WTC11 (cell line): ENCODE data around the gene TACR2. TPM values are rescaled to one million over a fixed set of nuclear protein-coding genes. Genes with fewer than 3 reads are reported as not detected.
A peak's percentile ranks its signal among the peaks of the same experiment; 100 is the strongest.

Experiments used
- ATAC-seq: fragments of 200-7000 bp; cut with Tn5 transposase; 2 replicates; pipeline ENCODE4 v1.10.0; 2021; ENCODE audit warnings: mild to moderate bottlenecking, moderate library complexity
- CTCF ChIA-PET: fragments of 300-600 bp; sonication (Branson Sonifier 250); formaldehyde crosslinking; loops from one replicate; lab custom pipeline; 2021; ENCODE audit warnings: antibody characterized with exemption; lab: Charles Lee
- POLR2A ChIA-PET: fragments of 350-600 bp; sonication (Branson Sonifier 250); formaldehyde crosslinking; loops from one replicate; lab custom pipeline; 2021; ENCODE audit warnings: antibody characterized with exemption; lab: Charles Lee
- DNase-seq: peaks from one replicate; pipeline ENCODE4 v3.0.0; 2021; ENCODE audit warnings: low spot score
- H3K27ac Mint-ChIP-seq: 2 replicates; pipeline ENCODE4 v1.8.0; 2021; ENCODE audit warnings: mixed read lengths
- H3K27me3 Mint-ChIP-seq: 2 replicates; pipeline ENCODE4 v1.8.0; 2021; ENCODE audit warnings: low read depth, mild to moderate bottlenecking, moderate library complexity, mixed read lengths
- H3K36me3 Mint-ChIP-seq: 2 replicates; pipeline ENCODE4 v1.8.0; 2021; ENCODE audit warnings: mixed read lengths
- H3K4me1 Mint-ChIP-seq: 2 replicates; pipeline ENCODE4 v1.8.0; 2022; ENCODE audit warnings: mixed read lengths
- H3K4me3 Mint-ChIP-seq: 2 replicates; pipeline ENCODE4 v1.8.0; 2021; ENCODE audit warnings: mild to moderate bottlenecking, moderate library complexity, mixed read lengths
- H3K9me3 Mint-ChIP-seq: 2 replicates; pipeline ENCODE4 v1.8.0; 2021; ENCODE audit warnings: mixed read lengths
- ATF2 ChIP-seq: sonication (generic); formaldehyde crosslinking; IDR thresholded peaks from 2 replicates; pipeline ENCODE4 v1.8.1; 2022; ENCODE audit warnings: low read depth, missing genetic modification reagents, borderline replicate concordance
- CREB1 ChIP-seq: sonication (generic); formaldehyde crosslinking; IDR thresholded peaks from 2 replicates; pipeline ENCODE4 v1.8.0; 2023; ENCODE audit warnings: mild to moderate bottlenecking, missing genetic modification reagents
- ERG ChIP-seq: fragments of 250-450 bp; sonication (Bioruptor Pico); IDR thresholded peaks from 2 replicates; pipeline ENCODE4 v1.8.0; 2021; ENCODE audit warnings: mild to moderate bottlenecking
- ETV6 ChIP-seq: sonication (generic); formaldehyde crosslinking; IDR thresholded peaks from 2 replicates; pipeline ENCODE4 v1.8.1; 2022; ENCODE audit warnings: mild to moderate bottlenecking, missing genetic modification reagents
- FOXK1 ChIP-seq: sonication (generic); formaldehyde crosslinking; IDR thresholded peaks from 2 replicates; pipeline ENCODE4 v1.8.0; 2022; ENCODE audit warnings: mild to moderate bottlenecking, moderate library complexity, missing genetic modification reagents
- FOXP1 ChIP-seq: sonication (generic); formaldehyde crosslinking; IDR thresholded peaks from 2 replicates; pipeline ENCODE4 v1.8.0; 2022; ENCODE audit warnings: missing genetic modification reagents, mild to moderate bottlenecking, moderate library complexity, borderline replicate concordance
- IRF1 ChIP-seq: sonication (generic); formaldehyde crosslinking; IDR thresholded peaks from 2 replicates; pipeline ENCODE4 v1.8.0; 2023; ENCODE audit warnings: missing genetic modification reagents
- JUN ChIP-seq: sonication (generic); formaldehyde crosslinking; IDR thresholded peaks from 2 replicates; pipeline ENCODE4 v1.8.0; 2023; ENCODE audit warnings: mild to moderate bottlenecking, missing genetic modification reagents
- NR3C1 ChIP-seq: sonication (generic); formaldehyde crosslinking; conservative IDR thresholded peaks from 2 replicates; pipeline ENCODE4 v1.8.1; 2023; ENCODE audit warnings: low read depth, mild to moderate bottlenecking, missing genetic modification reagents
- PRDM15 ChIP-seq: sonication (generic); formaldehyde crosslinking; IDR thresholded peaks from 2 replicates; pipeline ENCODE4 v1.8.0; 2022; ENCODE audit warnings: missing genetic modification reagents
- RORB ChIP-seq: fragments of 250-450 bp; sonication (Bioruptor Pico); IDR thresholded peaks from 2 replicates; pipeline ENCODE4 v1.9.0; 2021; ENCODE audit warnings: mild to moderate bottlenecking
- SMAD4 ChIP-seq: sonication (generic); formaldehyde crosslinking; IDR thresholded peaks from 2 replicates; pipeline ENCODE4 v1.8.0; 2022; ENCODE audit warnings: mild to moderate bottlenecking, missing genetic modification reagents
- SP1 ChIP-seq: sonication (generic); formaldehyde crosslinking; conservative IDR thresholded peaks from 2 replicates; pipeline ENCODE4 v1.8.1; 2022; ENCODE audit warnings: missing genetic modification reagents
- STAT6 ChIP-seq: sonication (generic); formaldehyde crosslinking; conservative IDR thresholded peaks from 2 replicates; pipeline ENCODE4 v1.8.1; 2023; ENCODE audit warnings: mild to moderate bottlenecking, low read depth, missing genetic modification reagents, moderate library complexity
- ZMAT4 ChIP-seq: fragments of 250-450 bp; sonication (Bioruptor Pico); IDR thresholded peaks from 2 replicates; pipeline ENCODE4 v1.9.0; 2021; ENCODE audit warnings: mild to moderate bottlenecking
- ZNF121 ChIP-seq: sonication (generic); formaldehyde crosslinking; IDR thresholded peaks from 2 replicates; pipeline ENCODE4 v1.8.0; 2023; ENCODE audit warnings: missing genetic modification reagents
- ZNF138 ChIP-seq: sonication (generic); formaldehyde crosslinking; conservative IDR thresholded peaks from 2 replicates; pipeline ENCODE4 v1.8.1; 2022; ENCODE audit warnings: mild to moderate bottlenecking, moderate library complexity, missing genetic modification reagents
- total RNA-seq: library from RNA; stranded (reverse); gene quantifications from 3 replicates; pipeline ENCODE4 v1.2.3, GENCODE V29; 2021

The TACR2 gene
- total RNA-seq, 1 experiment from 2014 or later = 0.20 TPM

- no peaks in the 10 kb centered on the region for H3K27me3 Mint-ChIP-seq
These were observed 42.5 kb downstream of the TACR2 start for GRCh38 chr10:69374242-69374641.

GRCh38 chr10:69372126-69372980 is 44.4 kb downstream of the TACR2 start:
- Mint-ChIP-seq H3K36me3 (peaks cover 61% of the 10 kb centered on the region), H3K4me1 (peaks cover 39% of the 10 kb centered on the region), H3K27me3 (no peaks in the 10 kb centered on the region), H3K9me3 (no peaks in the 10 kb centered on the region), H3K4me3 (no peak overlapping the region), H3K27ac (peak overlapping the region; percentile 62; the same call in 1 of the 2 replicates)
- CTCF ChIA-PET = interaction anchor here (1.2 to 1.3 kb wide), 3 partner anchors 20 to 133 kb away, joined by 3 to 4 read pairs (median 4); no protein-coding TSS in a partner anchor
- TF ChIP-seq FOXK1 (CRISPR knock-in tag) = no peak
- no peak for TF ChIP-seq CREB1 (CRISPR knock-in tag)
- TF ChIP-seq NR3C1 (CRISPR knock-in tag) = no peak
- no peak for TF ChIP-seq RORB
- no peak for TF ChIP-seq ZNF138
- no peak for TF ChIP-seq FOXP1 (CRISPR knock-in tag)
- TF ChIP-seq IRF1 = no peak
- TF ChIP-seq ETV6 (CRISPR knock-in tag) = no peak
- no peak for TF ChIP-seq JUN (CRISPR knock-in tag)
- no peak for TF ChIP-seq ATF2 (CRISPR knock-in tag)
- POLR2A ChIA-PET = no interaction called here
- ATAC-seq (no peak), DNase-seq (no peak)

More at GRCh38 chr10:69374242-69374641, 42.5 kb downstream of the TACR2 start:
- Mint-ChIP-seq H3K9me3 (no peaks in the 10 kb centered on the region), H3K36me3 (peaks cover 65% of the 10 kb centered on the region)
- POLR2A ChIA-PET = no interaction called here
- no peak for ATAC-seq
- no peak for TF ChIP-seq SP1 (CRISPR knock-in tag)
- TF ChIP-seq, all 79 proteins: peak for 0
- peak overlapping the region; percentile 91 for H3K27ac Mint-ChIP-seq
- H3K4me1 Mint-ChIP-seq = peaks cover 45% of the 10 kb centered on the region
- H3K4me3 Mint-ChIP-seq = no peak overlapping the region
- no peak for DNase-seq
- CTCF ChIA-PET = interaction anchor here (0.6 to 1.2 kb wide), 3 partner anchors 18 to 113 kb away, joined by 3 read pairs; no protein-coding TSS in a partner anchor

GRCh38 chr10:69367469-69367868 is 49.2 kb downstream of the TACR2 start:
- POLR2A ChIA-PET = no interaction called here
- H3K9me3 Mint-ChIP-seq = no peaks in the 10 kb centered on the region
- H3K27me3 Mint-ChIP-seq = no peaks in the 10 kb centered on the region
- CTCF ChIA-PET = interaction anchor here (0.7 to 1.0 kb wide), 3 partner anchors 23 to 54 kb away, joined by 3 to 5 read pairs (median 3); no protein-coding TSS in a partner anchor
- no peak overlapping the region for H3K4me3 Mint-ChIP-seq
- peak; percentile 28 for DNase-seq
- H3K27ac Mint-ChIP-seq = 0 out of 2 replicates have a peak overlapping the region, but pooled peaks have one; percentile 44
- H3K4me1 Mint-ChIP-seq = peaks cover 19% of the 10 kb centered on the region
- ATAC-seq = peak; percentile 84
- H3K36me3 Mint-ChIP-seq = peaks cover 66% of the 10 kb centered on the region
- TF ChIP-seq ZNF121 (CRISPR knock-in tag) = no peak
- no peak for TF ChIP-seq ZMAT4 (CRISPR knock-in tag)
- no peak for TF ChIP-seq STAT6 (CRISPR knock-in tag)
- TF ChIP-seq SMAD4 (CRISPR knock-in tag) = no peak
- no peak for TF ChIP-seq ERG (CRISPR knock-in tag)
- no peak for TF ChIP-seq PRDM15 (CRISPR knock-in tag)
